NCI-H2196 (cell line): ENCODE measurements around the gene MVD.

Experiments
- DNase-seq: peaks from one replicate; lab custom pipeline; 2025; ENCODE audit not compliant: unreplicated experiment; lab: John Stamatoyannopoulos, UW

Gene MVD

GRCh38 chr16:88608076-88608475, 54.8 kb downstream of the MVD start:
- DNase-seq: no peak

GRCh38 chr16:88606148-88606757, 56.6 kb downstream of the MVD start:
- no peak for DNase-seq

- DNase-seq: no peak
Measured at GRCh38 chr16:88605186-88606147, 57.4 kb downstream of the MVD start.

DNA sequence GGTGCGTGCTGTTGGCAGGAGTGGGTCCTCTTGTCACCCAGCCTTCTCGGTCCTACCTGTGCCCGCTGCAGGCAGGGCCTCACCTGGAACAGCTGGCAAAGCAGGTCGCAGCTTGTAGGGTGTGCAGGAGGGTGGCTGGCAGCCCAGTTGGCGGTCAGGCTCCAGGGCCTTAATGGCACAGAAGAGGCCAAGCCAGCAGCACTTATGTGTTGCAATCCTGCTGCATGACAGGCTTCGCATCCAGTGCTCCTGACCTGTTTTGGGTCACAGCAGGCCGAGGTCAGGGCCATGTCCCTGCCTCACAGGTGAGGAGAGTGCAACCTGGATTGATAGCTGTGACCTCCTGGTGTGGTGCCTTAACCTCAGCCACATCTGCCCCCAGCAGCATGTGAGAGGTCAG, 60.8 kb downstream of the MVD start:
- DNase-seq: peak; percentile 3
